IPS-18a (cell line): ENCODE results near the gene MAP3K20.

Experiments
- H3K27ac ChIP-seq: one replicate; pipeline ENCODE4 v1.5.1; 2013; ENCODE audit warnings: low read length
- H3K27me3 ChIP-seq: one replicate; pipeline ENCODE4 v1.6.1; 2013; ENCODE audit warnings: mild to moderate bottlenecking, low read length; ENCODE audit not compliant: control insufficient read depth, insufficient read depth
- H3K36me3 ChIP-seq: one replicate; pipeline ENCODE4 v1.6.1; 2013; ENCODE audit warnings: low read depth, low read length; ENCODE audit not compliant: control insufficient read depth
- H3K4me1 ChIP-seq: one replicate; pipeline ENCODE4 v1.6.1; 2013; ENCODE audit warnings: low read depth, low read length; ENCODE audit not compliant: control insufficient read depth
- H3K4me3 ChIP-seq: one replicate; pipeline ENCODE4 v1.5.1; 2013; ENCODE audit warnings: low read length
- H3K9ac ChIP-seq: one replicate; pipeline ENCODE4 v1.6.1; 2013; ENCODE audit warnings: mild to moderate bottlenecking, low read length, moderate library complexity
- H3K9me3 ChIP-seq: one replicate; pipeline ENCODE4 v1.6.1; 2013; ENCODE audit warnings: low read depth, low read length; ENCODE audit not compliant: control insufficient read depth

Gene MAP3K20

DNA sequence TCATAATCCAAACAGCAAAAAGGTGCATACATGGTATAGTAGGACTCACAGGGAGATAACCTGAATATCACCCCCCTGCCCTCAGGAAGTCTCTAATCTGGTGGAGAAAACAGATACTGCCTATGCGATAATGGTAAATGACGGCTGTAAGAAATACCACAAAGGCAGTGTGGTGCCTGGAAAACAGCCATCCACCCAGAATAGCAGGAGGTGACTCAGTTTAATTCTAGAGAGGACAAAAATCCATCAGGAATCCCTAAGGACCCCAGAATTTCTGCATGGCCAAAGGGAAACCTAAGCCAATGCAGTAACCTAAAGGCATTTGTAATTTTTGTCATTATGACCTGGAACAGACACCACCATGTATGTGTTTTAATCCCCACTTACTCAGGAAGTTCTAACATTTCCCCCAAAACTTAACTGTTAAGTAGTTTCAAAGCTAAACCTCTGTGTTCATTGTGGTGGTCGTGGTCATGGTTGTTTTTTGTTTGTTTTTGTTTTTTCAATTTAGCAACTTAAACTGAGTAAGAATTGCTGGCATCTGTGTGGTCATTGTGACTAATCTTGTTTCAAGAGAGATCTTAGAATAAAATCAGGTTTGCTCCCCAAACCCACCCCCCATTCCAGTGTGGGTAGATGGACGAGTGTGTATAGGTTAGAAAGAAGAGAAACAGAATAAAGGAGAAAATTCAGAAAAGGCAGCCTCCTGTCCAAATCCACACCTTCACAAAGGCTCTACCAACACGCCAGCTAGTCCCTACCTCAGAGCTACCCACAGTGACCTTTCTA is 157.5 kb downstream of the MAP3K20 start:
- no peak overlapping the region for H3K27ac ChIP-seq
- no peaks in the 10 kb centered on the region for H3K36me3 ChIP-seq
- H3K4me3 ChIP-seq, result no peak overlapping the region
- H3K9ac ChIP-seq, result no peak overlapping the region
- H3K9me3 ChIP-seq, result no peaks in the 10 kb centered on the region
- H3K4me1 ChIP-seq, result peaks cover 9% of the 10 kb centered on the region
- H3K27me3 ChIP-seq, result no peaks in the 10 kb centered on the region

DNA sequence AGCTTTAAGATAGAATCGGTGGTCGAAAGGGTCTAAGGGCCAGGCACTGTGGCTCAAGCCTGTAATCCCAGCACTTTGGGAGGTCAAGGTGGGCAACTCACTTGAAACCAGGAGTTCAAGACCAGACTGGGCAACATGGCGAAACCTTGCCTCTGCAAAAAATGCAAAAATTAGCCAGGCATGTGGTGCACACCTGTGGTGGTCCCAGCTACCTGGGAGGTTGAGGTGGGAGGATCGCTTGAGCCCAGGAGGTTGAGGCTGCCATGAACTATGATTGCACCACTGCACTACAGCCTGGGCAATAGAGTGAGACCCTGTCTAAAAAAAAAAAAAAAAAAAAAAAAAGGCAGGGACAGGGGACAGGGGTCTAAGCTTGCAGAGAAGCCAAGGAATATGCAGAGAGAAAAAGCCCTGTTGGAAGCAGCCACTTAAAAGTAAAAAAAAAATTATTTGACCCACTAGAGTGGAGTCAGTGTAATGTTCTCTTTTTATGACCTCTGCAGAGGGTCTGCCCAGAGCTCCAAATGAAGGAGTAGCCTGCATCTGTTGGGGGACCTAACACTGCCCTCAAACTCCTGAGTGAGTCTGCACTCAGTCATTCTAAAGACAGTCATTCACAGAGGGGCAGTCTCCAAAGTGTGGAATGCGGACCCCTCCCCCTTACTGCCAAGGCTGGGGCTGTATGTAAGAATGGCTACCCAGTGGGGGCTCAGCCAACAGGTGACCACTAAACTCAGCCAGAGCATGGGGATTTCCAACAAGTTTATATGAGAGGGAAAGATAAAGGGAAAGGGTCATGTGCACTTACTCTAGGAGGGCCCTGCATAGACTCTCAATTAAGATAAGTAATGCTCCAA is 160.5 kb downstream of the MAP3K20 start:
- peaks cover 9% of the 10 kb centered on the region for H3K4me1 ChIP-seq
- H3K27ac ChIP-seq, result peak overlapping the region; percentile 15
- H3K27me3 ChIP-seq, result no peaks in the 10 kb centered on the region
- no peaks in the 10 kb centered on the region for H3K9me3 ChIP-seq
- no peak overlapping the region for H3K9ac ChIP-seq
- H3K4me3 ChIP-seq, result no peak overlapping the region
- H3K36me3 ChIP-seq, result no peaks in the 10 kb centered on the region

DNA sequence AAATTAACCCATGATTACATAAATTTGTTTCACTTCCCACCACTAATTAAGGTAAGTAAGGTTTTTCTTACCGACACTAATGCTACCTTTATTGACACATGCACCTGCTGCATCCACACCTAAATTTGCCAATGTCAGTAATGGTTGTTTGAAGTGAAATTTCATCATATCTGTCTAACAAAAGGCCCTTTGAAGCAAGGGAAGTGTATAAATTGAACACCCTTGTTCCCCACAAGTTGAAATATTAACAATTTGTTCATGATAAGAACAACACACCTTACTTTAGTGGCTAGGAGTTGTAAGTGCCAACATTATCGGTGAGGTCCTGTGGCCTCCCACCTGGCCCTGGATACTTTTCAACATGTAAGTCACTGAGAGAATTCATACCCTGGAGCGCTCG is 162.7 kb downstream of the MAP3K20 start:
- no peaks in the 10 kb centered on the region for H3K36me3 ChIP-seq
- no peaks in the 10 kb centered on the region for H3K27me3 ChIP-seq
- H3K9me3 ChIP-seq, result no peaks in the 10 kb centered on the region
- H3K4me3 ChIP-seq, result no peak overlapping the region
- peaks cover 16% of the 10 kb centered on the region for H3K4me1 ChIP-seq
- H3K9ac ChIP-seq, result no peak overlapping the region
- H3K27ac ChIP-seq, result no peak overlapping the region

DNA sequence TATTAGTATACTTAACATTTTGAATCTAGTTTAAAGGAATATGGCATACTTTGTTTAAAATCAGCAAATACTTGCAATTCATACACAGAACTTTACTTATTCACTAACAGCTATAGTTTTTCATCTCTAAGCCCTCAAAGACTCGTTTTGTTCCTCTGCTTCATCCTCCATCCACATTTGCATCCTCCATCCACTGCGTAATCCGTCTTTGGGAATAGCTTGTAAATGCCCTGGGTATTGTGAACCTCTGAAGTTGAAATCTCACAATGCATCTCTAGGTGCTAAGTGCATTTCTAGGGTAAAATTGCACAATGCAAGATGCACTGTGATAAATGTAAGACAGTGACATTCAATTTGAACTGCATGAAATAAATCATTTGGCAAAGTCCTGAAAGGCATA is 163.2 kb downstream of the MAP3K20 start:
- no peak overlapping the region for H3K27ac ChIP-seq
- H3K4me1 ChIP-seq, result peaks cover 16% of the 10 kb centered on the region
- no peaks in the 10 kb centered on the region for H3K9me3 ChIP-seq
- no peak overlapping the region for H3K4me3 ChIP-seq
- no peaks in the 10 kb centered on the region for H3K36me3 ChIP-seq
- no peak overlapping the region for H3K9ac ChIP-seq
- H3K27me3 ChIP-seq, result no peaks in the 10 kb centered on the region

DNA sequence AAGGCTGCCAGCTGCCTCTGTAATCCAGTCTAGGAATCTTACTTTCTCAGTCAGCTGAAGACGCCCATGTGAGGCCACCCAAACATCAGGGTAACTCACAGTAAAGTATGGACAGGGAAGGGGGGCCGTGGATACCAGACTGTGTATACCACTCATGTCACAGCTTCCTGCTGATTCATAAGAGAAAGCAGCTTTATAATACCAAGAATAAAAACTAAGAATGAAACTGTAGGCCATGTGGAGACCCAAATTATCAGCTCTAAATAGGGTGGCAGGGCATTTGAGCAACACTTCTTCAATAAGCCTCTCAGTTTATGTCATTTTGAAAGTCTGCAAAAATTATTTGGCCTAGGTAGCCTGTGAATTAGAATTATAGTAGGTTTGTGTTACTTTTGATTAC is 164.0 kb downstream of the MAP3K20 start:
- no peak overlapping the region for H3K4me3 ChIP-seq
- H3K9ac ChIP-seq, result no peak overlapping the region
- no peak overlapping the region for H3K27ac ChIP-seq
- H3K4me1 ChIP-seq, result peaks cover 19% of the 10 kb centered on the region
- H3K9me3 ChIP-seq, result no peaks in the 10 kb centered on the region
- no peaks in the 10 kb centered on the region for H3K36me3 ChIP-seq
- H3K27me3 ChIP-seq, result no peaks in the 10 kb centered on the region

DNA sequence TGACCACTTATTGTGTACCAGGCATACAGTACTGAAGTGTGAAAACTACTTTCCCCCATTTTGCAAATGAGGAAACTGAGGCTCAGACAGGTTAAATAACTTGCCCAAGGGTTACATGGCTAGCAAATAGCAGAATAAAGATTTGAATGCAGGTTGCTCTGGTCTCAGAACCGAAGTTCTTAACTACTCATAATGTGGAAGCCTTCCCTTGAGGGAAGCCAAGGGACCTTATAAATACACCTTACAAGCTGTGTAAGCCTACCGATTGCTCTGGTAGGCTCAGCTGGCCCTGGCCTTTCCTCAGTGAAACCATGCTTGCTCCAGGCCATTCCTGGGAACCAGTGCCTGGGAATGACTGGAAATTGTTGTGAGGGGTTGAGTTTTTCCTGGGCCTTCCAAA is 164.4 kb downstream of the MAP3K20 start:
- H3K27me3 ChIP-seq, result no peaks in the 10 kb centered on the region
- H3K4me1 ChIP-seq, result peaks cover 23% of the 10 kb centered on the region
- no peak overlapping the region for H3K27ac ChIP-seq
- H3K9ac ChIP-seq, result no peak overlapping the region
- H3K4me3 ChIP-seq, result no peak overlapping the region
- H3K36me3 ChIP-seq, result no peaks in the 10 kb centered on the region
- H3K9me3 ChIP-seq, result no peaks in the 10 kb centered on the region

DNA sequence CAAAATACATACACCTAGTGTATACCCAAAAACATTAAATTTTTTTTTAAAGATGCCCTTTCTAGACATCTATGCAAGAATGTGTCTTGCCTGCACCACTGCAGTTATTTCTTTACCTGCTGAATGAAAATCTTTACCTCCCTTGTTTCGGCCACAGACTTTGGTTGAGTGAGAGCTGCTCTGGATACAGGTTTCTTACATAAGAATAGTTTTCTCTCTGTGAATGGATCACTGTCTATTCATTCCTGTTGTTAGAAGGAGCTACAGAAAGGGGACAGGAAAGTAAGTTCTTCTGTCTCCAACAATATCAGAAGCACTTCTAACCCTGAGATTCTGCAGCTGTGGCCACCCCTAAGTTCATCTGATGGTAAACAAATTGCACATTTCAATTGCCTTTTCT is 166.0 kb downstream of the MAP3K20 start:
- H3K4me3 ChIP-seq, result peak overlapping the region; percentile 17
- H3K27me3 ChIP-seq, result no peaks in the 10 kb centered on the region
- no peaks in the 10 kb centered on the region for H3K36me3 ChIP-seq
- no peak overlapping the region for H3K27ac ChIP-seq
- H3K4me1 ChIP-seq, result peaks cover 22% of the 10 kb centered on the region
- no peak overlapping the region for H3K9ac ChIP-seq
- no peaks in the 10 kb centered on the region for H3K9me3 ChIP-seq

DNA sequence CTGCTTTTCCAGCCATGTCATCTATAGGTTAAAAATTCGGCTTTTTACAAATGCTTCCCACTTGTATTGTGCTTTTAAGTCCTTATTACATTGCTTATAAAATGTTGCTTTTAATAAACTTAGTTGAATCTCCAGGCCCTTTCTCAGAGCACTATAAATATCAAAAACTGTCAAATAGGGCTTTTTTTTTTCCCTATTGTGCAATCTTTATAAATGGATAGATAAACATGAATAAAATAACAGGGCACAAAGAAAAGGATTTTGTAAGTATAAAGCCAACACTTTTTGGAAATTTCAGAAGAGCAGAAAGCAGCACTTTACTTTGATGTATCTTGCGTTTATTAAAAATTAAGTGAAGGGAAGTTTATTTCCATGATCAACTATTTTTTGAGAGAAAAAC is 171.5 kb downstream of the MAP3K20 start:
- Histone ChIP-seq H3K9me3 (no peaks in the 10 kb centered on the region), H3K36me3 (no peaks in the 10 kb centered on the region), H3K4me3 (no peak overlapping the region), H3K27me3 (no peaks in the 10 kb centered on the region), H3K27ac (no peak overlapping the region), H3K4me1 (peaks cover 15% of the 10 kb centered on the region), H3K9ac (no peak overlapping the region)

DNA sequence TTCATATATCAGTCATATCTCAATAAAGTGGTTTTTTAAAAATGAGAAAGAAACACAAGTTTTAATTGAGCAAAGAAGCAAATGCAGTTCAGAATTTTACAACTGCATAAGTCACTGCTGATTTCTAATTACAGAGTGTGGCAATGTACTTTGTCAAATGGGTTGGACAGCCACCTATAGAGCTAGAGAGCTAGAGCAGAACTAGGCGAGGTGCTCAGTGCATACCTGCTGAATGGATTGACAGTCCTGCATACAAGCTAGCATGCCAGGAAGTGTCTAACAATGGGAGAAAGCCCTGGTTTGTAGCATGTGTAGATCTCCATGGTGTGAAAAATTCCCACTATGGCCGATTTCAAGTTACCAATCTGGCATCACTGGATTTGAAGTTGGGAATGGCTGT is 172.7 kb downstream of the MAP3K20 start:
- no peak overlapping the region for H3K27ac ChIP-seq
- H3K9ac ChIP-seq, result no peak overlapping the region
- H3K9me3 ChIP-seq, result no peaks in the 10 kb centered on the region
- H3K27me3 ChIP-seq, result no peaks in the 10 kb centered on the region
- H3K36me3 ChIP-seq, result no peaks in the 10 kb centered on the region
- peaks cover 24% of the 10 kb centered on the region for H3K4me1 ChIP-seq
- H3K4me3 ChIP-seq, result no peak overlapping the region

DNA sequence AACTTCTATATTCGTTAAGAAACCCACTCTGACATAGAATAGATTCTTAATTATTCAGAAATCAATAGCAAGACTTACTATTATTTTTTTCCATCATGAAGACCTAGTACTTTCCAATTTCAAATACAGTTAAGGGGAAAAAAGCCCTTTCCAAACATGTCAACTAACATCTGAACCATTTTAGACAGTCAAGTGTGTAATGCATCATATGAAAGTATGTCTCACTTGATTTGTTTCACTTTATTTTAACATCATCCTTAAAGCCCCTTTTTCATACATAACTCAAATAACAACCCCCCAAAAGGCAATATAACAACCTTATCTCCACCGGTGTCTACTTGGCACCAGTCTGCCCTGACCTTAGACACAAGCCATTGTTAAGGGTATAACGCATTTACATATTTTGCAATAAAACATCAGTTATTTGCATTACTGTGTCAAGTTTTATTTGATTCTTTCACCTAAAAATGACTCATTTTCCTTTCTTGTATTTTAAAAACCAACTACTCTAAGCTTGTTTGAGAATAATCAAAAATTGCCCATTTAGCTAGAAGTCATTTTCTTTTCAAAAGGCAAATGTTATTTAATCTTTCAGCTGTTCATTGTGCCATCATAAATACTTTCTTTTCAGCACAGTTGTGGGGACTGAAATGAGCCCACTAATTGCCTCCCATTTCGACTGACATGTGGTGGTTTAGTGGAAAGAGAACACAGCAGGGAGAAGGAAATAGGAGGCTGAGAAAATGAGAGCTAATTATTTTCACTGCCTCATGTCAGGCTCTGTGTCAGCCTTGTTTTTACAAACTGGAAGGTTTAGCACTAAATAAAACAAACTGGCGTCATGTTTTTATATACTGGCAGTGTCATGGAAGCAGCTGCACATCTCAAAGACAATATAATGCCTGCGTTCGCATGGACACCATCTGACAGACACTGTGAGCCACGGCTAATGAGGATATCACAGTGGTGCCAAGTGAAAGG is 174.3 kb downstream of the MAP3K20 start:
- H3K27ac ChIP-seq, result no peak overlapping the region
- no peaks in the 10 kb centered on the region for H3K9me3 ChIP-seq

DNA sequence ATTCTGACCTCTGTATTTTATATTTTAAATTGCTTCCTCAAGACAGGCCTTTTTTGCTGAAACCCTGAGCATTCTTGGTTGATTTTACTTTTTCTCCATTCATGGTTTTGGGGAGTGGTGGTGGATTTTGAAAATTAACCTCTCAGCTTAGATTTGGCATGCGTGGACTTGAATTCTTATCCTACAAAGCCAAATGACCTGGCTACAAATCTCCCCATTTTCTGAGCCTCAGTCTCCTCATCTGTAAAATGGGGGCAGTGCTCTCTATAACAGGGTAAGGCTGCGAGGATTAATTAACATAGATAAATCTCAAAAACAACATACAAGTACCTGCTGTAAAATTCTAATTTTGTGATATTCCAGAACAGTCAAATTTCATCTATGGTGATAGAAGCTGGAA is 175.6 kb downstream of the MAP3K20 start:
- no peaks in the 10 kb centered on the region for H3K27me3 ChIP-seq
- no peaks in the 10 kb centered on the region for H3K9me3 ChIP-seq
- no peak overlapping the region for H3K9ac ChIP-seq
- H3K4me3 ChIP-seq, result no peak overlapping the region
- H3K27ac ChIP-seq, result no peak overlapping the region
- H3K4me1 ChIP-seq, result peaks cover 16% of the 10 kb centered on the region
- H3K36me3 ChIP-seq, result no peaks in the 10 kb centered on the region

More for the DNA sequence above, 174.3 kb downstream of the MAP3K20 start:
- H3K36me3 ChIP-seq, result no peaks in the 10 kb centered on the region
- no peak overlapping the region for H3K9ac ChIP-seq
- no peak overlapping the region for H3K4me3 ChIP-seq
- H3K27me3 ChIP-seq, result no peaks in the 10 kb centered on the region
- peaks cover 17% of the 10 kb centered on the region for H3K4me1 ChIP-seq
